IMR-90 (cell line): ENCODE data around the gene NPHP4.

Experiments
- CTCF ChIP-seq: conservative IDR thresholded peaks from 2 replicates; pipeline ENCODE4 v1.5.1; 2012; ENCODE audit warnings: mild to moderate bottlenecking, low read depth, low read length, improper control_type of control experiment
- POLR2A ChIP-seq: IDR thresholded peaks from 2 replicates; pipeline ENCODE4 v1.6.1; 2012; ENCODE audit warnings: mild to moderate bottlenecking, low read depth, low read length
- SMC3 ChIP-seq: fragments of 150-350 bp; IDR thresholded peaks from 2 replicates; pipeline ENCODE4 v1.6.1; 2016; ENCODE audit warnings: low read depth, mild to moderate bottlenecking, antibody characterized with exemption, low read length, moderate library complexity

- TF ChIP-seq SMC3 (no peak), CTCF (no peak), POLR2A (no peak)
Measured at GRCh38 chr1:5842679-5843078, 149.5 kb downstream of the NPHP4 start.
